Bronchial epithelial cell (primary cell): Measurements from ENCODE around the gene ASCC3. TPM values are rescaled to one million over a fixed set of nuclear protein-coding genes. Genes with fewer than 3 reads are reported as not detected.

Experiments used
- DNase-seq: peaks from one replicate; pipeline ENCODE4 v3.0.0-alpha.2; 2010; ENCODE audit warnings: low read depth
- FAIRE-seq: peaks from 2 replicates; lab custom pipeline; 2011; peaks lifted over from hg19 to GRCh38; lab: Jason Lieb, UNC
- H3K27me3 ChIP-seq: 2 replicates; pipeline ENCODE4 v1.5.1; 2011; ENCODE audit warnings: low read length; ENCODE audit not compliant: control insufficient read depth, insufficient read depth
- H3K36me3 ChIP-seq: 2 replicates; pipeline ENCODE4 v1.5.1; 2011; ENCODE audit warnings: low read length; ENCODE audit not compliant: control insufficient read depth, insufficient read depth
- H3K4me3 ChIP-seq: 2 replicates; pipeline ENCODE4 v1.5.1; 2011; ENCODE audit warnings: mild to moderate bottlenecking, low read depth, low read length, control low read depth
- CTCF ChIP-seq: IDR thresholded peaks from 2 replicates; pipeline ENCODE4 v1.5.1; 2011; ENCODE audit warnings: mild to moderate bottlenecking, moderate library complexity, low read length, control low read depth, inconsistent platforms; ENCODE audit not compliant: insufficient read depth, severe bottlenecking
- total RNA-seq: library from RNA; depleted of rRNA; stranded (reverse); fragments of >200 nt; gene quantifications from 2 replicates; pipeline ENCODE4 v1.2.1, GENCODE V29; 2014

ASCC3 gene
- total RNA-seq, 1 donor from 2014 or later = 52.7 TPM

DNA sequence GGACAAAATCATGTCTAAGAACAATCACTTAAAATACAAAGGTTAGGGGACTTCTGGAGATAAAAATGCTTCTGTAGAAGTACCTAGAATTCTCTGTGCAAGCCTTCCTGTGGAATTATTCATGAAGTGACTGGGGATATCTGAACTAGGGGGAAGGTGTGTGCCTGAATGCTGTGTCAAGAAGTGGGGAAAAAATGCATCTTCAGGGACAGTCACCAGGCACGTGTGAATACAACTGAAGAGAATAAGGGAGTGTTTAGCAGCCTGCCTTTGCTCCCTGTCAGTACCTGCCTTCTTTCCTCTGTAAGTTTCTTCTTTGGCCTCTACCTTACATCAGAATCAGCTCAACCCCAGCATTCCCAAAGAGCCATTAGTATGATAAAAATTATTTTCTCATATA is 201.0 kb downstream of the ASCC3 start:
- no peak for DNase-seq
- TF ChIP-seq CTCF = no peak
- no peaks in the 10 kb centered on the region for H3K27me3 ChIP-seq
- FAIRE-seq = peak; percentile 36
- no peaks in the 10 kb centered on the region for H3K36me3 ChIP-seq
- H3K4me3 ChIP-seq = no peak overlapping the region

- DNase-seq (no peak), FAIRE-seq (no peak)
- Histone ChIP-seq H3K4me3 (no peak overlapping the region), H3K36me3 (no peaks in the 10 kb centered on the region), H3K27me3 (no peaks in the 10 kb centered on the region)
- TF ChIP-seq CTCF = no peak
These were observed 203.1 kb downstream of the ASCC3 start for GRCh38 chr6:100678027-100678426.

GRCh38 chr6:100677240-100677639 is 203.9 kb downstream of the ASCC3 start:
- Histone ChIP-seq H3K27me3 (no peaks in the 10 kb centered on the region), H3K4me3 (no peak overlapping the region), H3K36me3 (no peaks in the 10 kb centered on the region)
- DNase-seq (no peak), FAIRE-seq (no peak)
- TF ChIP-seq CTCF = no peak

DNA sequence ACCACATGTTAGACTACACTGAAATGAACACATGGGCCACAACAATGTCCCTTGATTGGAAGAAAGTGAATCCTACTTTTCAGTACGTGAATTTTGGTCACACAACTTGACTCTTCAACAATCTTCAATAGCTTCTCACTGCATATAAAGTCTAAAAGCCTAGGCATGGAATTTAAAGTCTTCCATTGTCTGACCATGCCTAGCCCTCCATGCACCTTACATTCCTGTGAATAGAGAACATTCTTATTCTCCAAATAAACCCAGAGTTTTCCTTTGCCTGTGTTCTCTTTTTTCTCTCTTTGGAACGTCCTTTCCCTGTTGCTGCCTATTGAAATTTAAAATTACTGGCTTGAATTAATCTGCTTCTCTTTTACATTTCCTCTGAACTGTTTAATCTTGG is 207.5 kb downstream of the ASCC3 start:
- DNase-seq (no peak), FAIRE-seq (no peak)
- no peaks in the 10 kb centered on the region for H3K27me3 ChIP-seq
- no peaks in the 10 kb centered on the region for H3K36me3 ChIP-seq
- no peak overlapping the region for H3K4me3 ChIP-seq
- TF ChIP-seq CTCF = no peak

GRCh38 chr6:100671740-100672139 is 209.4 kb downstream of the ASCC3 start:
- no peaks in the 10 kb centered on the region for H3K36me3 ChIP-seq
- no peak for FAIRE-seq

More at GRCh38 chr6:100671740-100672139, 209.4 kb downstream of the ASCC3 start:
- no peak for DNase-seq
- TF ChIP-seq CTCF = no peak
- Histone ChIP-seq H3K4me3 (no peak overlapping the region), H3K27me3 (no peaks in the 10 kb centered on the region)
